MM.1S (cell line): ENCODE results near the gene ZFAND6.

Source experiments
- DNase-seq: peaks from one replicate; pipeline ENCODE4 v3.0.0-alpha.2; 2015
- H2AFZ ChIP-seq: fragments of 300-600 bp; sonication (generic); 2 replicates; pipeline ENCODE4 v1.6.0; 2016; ENCODE audit warnings: antibody characterized with exemption, low read length
- H3F3A ChIP-seq: fragments of 300-600 bp; sonication (generic); 2 replicates; pipeline ENCODE4 v1.6.1; 2016; ENCODE audit warnings: mild to moderate bottlenecking, antibody characterized with exemption, low read length, moderate library complexity, mixed read lengths; ENCODE audit not compliant: insufficient read depth
- H3K27ac ChIP-seq: fragments of 300-600 bp; sonication (generic); 2 replicates; pipeline ENCODE4 v1.5.1; 2016; ENCODE audit warnings: mild to moderate bottlenecking, low read length
- H3K27me3 ChIP-seq: fragments of 300-600 bp; sonication (generic); replicated peaks from 2 replicates; pipeline ENCODE4 v1.6.0; 2016; ENCODE audit warnings: low read length; ENCODE audit not compliant: insufficient read depth
- H3K36me3 ChIP-seq: fragments of 300-600 bp; sonication (generic); replicated peaks from 2 replicates; pipeline ENCODE4 v1.6.1; 2016; ENCODE audit warnings: mild to moderate bottlenecking, low read length, mixed read lengths; ENCODE audit not compliant: insufficient read depth
- H3K4me1 ChIP-seq: fragments of 300-600 bp; sonication (generic); 2 replicates; pipeline ENCODE4 v1.6.1; 2016; ENCODE audit warnings: low read length, mixed read lengths
- H3K4me2 ChIP-seq: fragments of 300-600 bp; sonication (generic); 2 replicates; pipeline ENCODE4 v1.6.0; 2016; ENCODE audit warnings: low read depth, low read length
- H3K4me3 ChIP-seq: fragments of 300-600 bp; sonication (generic); 2 replicates; pipeline ENCODE4 v1.5.1; 2016; ENCODE audit warnings: low read length, mixed read lengths
- H3K79me2 ChIP-seq: fragments of 300-600 bp; sonication (generic); 2 replicates; pipeline ENCODE4 v1.6.1; 2016; ENCODE audit warnings: mixed run types, low read length, mixed read lengths
- H3K9ac ChIP-seq: fragments of 300-600 bp; sonication (generic); 2 replicates; pipeline ENCODE4 v1.6.1; 2016; ENCODE audit warnings: low read length, mixed read lengths
- H3K9me2 ChIP-seq: fragments of 300-600 bp; sonication (generic); replicated peaks from 2 replicates; pipeline ENCODE4 v1.6.1; 2016; ENCODE audit warnings: mild to moderate bottlenecking, low read length, mixed read lengths; ENCODE audit not compliant: insufficient read depth
- H3K9me3 ChIP-seq: fragments of 300-600 bp; sonication (generic); replicated peaks from 2 replicates; pipeline ENCODE4 v1.6.1; 2016; ENCODE audit warnings: mild to moderate bottlenecking, low read length, mixed read lengths; ENCODE audit not compliant: insufficient read depth
- H4K20me1 ChIP-seq: fragments of 300-600 bp; sonication (generic); 2 replicates; pipeline ENCODE4 v1.6.1; 2016; ENCODE audit warnings: mild to moderate bottlenecking, low read length, moderate library complexity, mixed read lengths; ENCODE audit not compliant: insufficient read depth
- EZH2 ChIP-seq: fragments of 300-600 bp; sonication (generic); optimal IDR thresholded peaks from 2 replicates; pipeline ENCODE3; 2017; ENCODE audit warnings: low read depth, mild to moderate bottlenecking, antibody characterized with exemption, low read length, mixed read lengths
- EZH2phosphoT487 ChIP-seq: fragments of 300-600 bp; sonication (generic); IDR thresholded peaks from 2 replicates; pipeline ENCODE4 v1.6.1; 2018; ENCODE audit warnings: antibody characterized with exemption, low read length
- TF ChIP-seq, protein P1 (sequence below): fragments of 300-600 bp; sonication (generic); IDR thresholded peaks from 2 replicates; pipeline ENCODE4 v1.5.1; 2016; ENCODE audit warnings: antibody characterized with exemption, low read length, mixed read lengths

ZFAND6 gene

DNA sequence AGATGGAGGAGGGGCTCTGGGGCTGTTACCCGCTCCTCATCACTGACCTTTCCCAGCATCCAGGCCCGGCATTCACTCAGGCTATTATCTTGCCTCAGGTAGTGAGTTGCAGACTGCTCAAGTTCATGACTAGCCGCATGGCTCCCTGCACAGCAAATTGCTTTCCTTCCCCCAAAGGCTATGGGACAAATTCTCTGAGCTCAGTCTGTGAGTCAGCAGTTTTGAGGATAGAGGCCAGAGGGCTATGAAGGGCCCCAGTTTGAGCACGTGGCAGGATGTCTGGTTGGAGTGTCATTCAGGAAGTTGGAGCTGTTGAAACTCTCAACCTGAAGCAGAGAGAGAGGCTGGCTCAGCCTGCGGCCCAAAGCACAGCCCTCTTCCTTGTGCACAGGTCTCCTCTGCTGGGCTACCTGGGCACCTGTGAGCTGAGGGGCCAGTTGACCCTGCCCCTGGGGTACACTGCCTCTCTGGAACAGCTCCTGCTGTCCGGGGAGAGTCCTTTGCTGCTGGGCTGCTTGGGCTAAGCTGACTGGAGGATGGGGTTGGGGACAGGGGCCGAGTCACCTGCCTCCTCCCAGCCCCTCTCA lies 101.2 kb downstream of the ZFAND6 start:
- Histone ChIP-seq H3K36me3 (no peaks in the 10 kb centered on the region), H3K4me1 (peaks cover 20% of the 10 kb centered on the region), H4K20me1 (no peaks in the 10 kb centered on the region), H3K4me3 (no peak overlapping the region), H3K79me2 (no peaks in the 10 kb centered on the region), H3K27ac (peak overlapping the region; percentile 76), H3K4me2 (peak overlapping the region; percentile 12; the same call in 1 of the 2 replicates), H2AFZ (peak overlapping the region; percentile 69), H3F3A (peaks cover 10% of the 10 kb centered on the region; the same call in 1 of the 2 replicates), H3K9me3 (no peaks in the 10 kb centered on the region), H3K9me2 (no peaks in the 10 kb centered on the region), H3K27me3 (no peaks in the 10 kb centered on the region), H3K9ac (peak overlapping the region; percentile 16; the same call in 1 of the 2 replicates)
- TF ChIP-seq, protein P1, sequence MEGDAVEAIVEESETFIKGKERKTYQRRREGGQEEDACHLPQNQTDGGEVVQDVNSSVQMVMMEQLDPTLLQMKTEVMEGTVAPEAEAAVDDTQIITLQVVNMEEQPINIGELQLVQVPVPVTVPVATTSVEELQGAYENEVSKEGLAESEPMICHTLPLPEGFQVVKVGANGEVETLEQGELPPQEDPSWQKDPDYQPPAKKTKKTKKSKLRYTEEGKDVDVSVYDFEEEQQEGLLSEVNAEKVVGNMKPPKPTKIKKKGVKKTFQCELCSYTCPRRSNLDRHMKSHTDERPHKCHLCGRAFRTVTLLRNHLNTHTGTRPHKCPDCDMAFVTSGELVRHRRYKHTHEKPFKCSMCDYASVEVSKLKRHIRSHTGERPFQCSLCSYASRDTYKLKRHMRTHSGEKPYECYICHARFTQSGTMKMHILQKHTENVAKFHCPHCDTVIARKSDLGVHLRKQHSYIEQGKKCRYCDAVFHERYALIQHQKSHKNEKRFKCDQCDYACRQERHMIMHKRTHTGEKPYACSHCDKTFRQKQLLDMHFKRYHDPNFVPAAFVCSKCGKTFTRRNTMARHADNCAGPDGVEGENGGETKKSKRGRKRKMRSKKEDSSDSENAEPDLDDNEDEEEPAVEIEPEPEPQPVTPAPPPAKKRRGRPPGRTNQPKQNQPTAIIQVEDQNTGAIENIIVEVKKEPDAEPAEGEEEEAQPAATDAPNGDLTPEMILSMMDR = no peak
- TF ChIP-seq EZH2phosphoT487 (no peak), EZH2 (no peak)
- DNase-seq = peak; percentile 87

DNA sequence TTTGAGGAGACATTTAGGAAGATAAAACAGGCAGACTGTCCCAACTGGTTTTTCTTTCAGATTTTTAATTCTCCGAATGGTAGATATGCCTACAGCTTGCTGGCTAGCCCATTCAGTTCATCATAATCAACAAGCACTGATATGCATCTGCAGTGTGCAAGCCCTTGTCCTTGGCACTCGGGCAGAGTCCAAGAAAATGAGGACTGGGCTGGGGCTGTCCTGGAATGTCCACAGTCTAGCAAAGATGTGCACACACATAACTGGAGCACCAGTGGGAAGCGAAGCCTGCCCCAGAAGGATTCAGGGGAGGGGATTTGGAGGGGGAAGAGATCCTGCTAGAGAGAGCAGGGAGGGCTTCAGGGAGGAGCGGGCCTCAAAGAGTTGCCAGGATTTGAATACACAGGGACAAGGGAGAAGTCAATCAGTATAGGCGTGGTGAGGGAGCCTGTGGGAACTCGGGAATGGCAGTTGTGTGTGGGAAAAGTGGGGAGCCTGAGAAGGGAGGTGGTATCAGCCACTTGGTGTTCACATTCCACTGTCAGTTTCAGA lies 102.1 kb downstream of the ZFAND6 start:
- no peaks in the 10 kb centered on the region for H3K27me3 ChIP-seq
- H3F3A ChIP-seq = peaks cover 10% of the 10 kb centered on the region; the same call in 1 of the 2 replicates
- peaks cover 20% of the 10 kb centered on the region for H3K4me1 ChIP-seq
- H4K20me1 ChIP-seq = no peaks in the 10 kb centered on the region
- no peak overlapping the region for H3K4me3 ChIP-seq
- H3K9ac ChIP-seq = no peak overlapping the region
- H2AFZ ChIP-seq = no peak overlapping the region
- H3K79me2 ChIP-seq = no peaks in the 10 kb centered on the region
- H3K27ac ChIP-seq = no peak overlapping the region
- no peaks in the 10 kb centered on the region for H3K9me2 ChIP-seq
- no peaks in the 10 kb centered on the region for H3K36me3 ChIP-seq
- TF ChIP-seq EZH2phosphoT487 = no peak
- TF ChIP-seq, protein P1 = no peak
- no peak for TF ChIP-seq EZH2
- no peak overlapping the region for H3K4me2 ChIP-seq
- no peaks in the 10 kb centered on the region for H3K9me3 ChIP-seq
- DNase-seq = no peak

DNA sequence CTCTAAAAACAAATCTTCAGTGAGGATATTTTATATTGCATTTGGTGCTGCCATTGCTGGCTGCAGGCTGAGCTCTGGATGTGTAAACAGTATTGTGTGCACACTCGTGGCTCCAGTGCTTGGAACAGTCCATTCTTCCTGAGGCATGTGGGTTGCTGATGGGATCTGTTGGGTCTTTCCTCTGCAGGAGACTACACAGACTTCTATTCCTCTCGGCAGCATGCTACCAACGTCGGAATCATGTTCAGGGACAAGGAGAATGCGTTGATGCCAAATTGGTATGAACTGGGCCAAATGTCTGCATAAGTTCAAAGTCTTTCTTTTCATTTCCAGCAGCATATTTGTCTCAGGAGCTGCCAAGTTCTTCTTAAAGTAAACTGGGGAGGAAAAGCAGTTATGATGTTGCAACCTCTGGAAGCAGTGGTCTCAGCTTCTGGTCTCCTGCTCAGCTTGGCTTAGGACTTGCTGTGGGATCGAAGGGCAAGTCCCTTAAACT lies 102.6 kb downstream of the ZFAND6 start:
- no peaks in the 10 kb centered on the region for H3K9me3 ChIP-seq
- H4K20me1 ChIP-seq = no peaks in the 10 kb centered on the region
- TF ChIP-seq, protein P1 = no peak
- TF ChIP-seq EZH2phosphoT487 = no peak
- TF ChIP-seq EZH2 = no peak
- H3K36me3 ChIP-seq = no peaks in the 10 kb centered on the region
- no peak overlapping the region for H3K27ac ChIP-seq
- no peaks in the 10 kb centered on the region for H3K79me2 ChIP-seq
- peaks cover 20% of the 10 kb centered on the region for H3K4me1 ChIP-seq
- H3K9ac ChIP-seq = no peak overlapping the region
- no peak overlapping the region for H3K4me3 ChIP-seq
- H3K9me2 ChIP-seq = no peaks in the 10 kb centered on the region
- no peak overlapping the region for H3K4me2 ChIP-seq
- H3K27me3 ChIP-seq = no peaks in the 10 kb centered on the region
- H2AFZ ChIP-seq = no peak overlapping the region
- no peak for DNase-seq
- H3F3A ChIP-seq = peaks cover 10% of the 10 kb centered on the region; the same call in 1 of the 2 replicates
